Stomach (tissue), 9 donors: ENCODE data around the gene ATP8A1. TPM values are rescaled to one million over a fixed set of nuclear protein-coding genes. Genes with fewer than 3 reads are reported as not detected.
A peak's percentile ranks its signal among the peaks of the same experiment; 100 is the strongest.

Source experiments
- DNase-seq, 2 donors: peaks; one replicate each; pipeline versions ENCODE4 v3.0.0 to v3.0.0-alpha.2; 2013 to 2019
- H3K27ac ChIP-seq, 5 donors: fragments of 200-600 bp in 4 of 5; sonication (generic) in 4 of 5; one replicate each; pipeline ENCODE4 v1.5.1; 2013 to 2019; ENCODE audit warnings: mild to moderate bottlenecking in 1 of 5, moderate library complexity in 1 of 5
- H3K27me3 ChIP-seq, 3 donors: fragments of 200-600 bp; sonication (generic); one replicate each; pipeline ENCODE4 v1.5.1; 2017 to 2019; ENCODE audit warnings: mixed run types in 1 of 3
- H3K36me3 ChIP-seq, 4 donors: fragments of 200-600 bp; sonication (generic); 1 replicate in 3 of 4; 2 replicates in 1 of 4; pipeline ENCODE4 v1.5.1; 2016 to 2019
- H3K4me1 ChIP-seq, 4 donors: fragments of 200-600 bp; sonication (generic); one replicate each; pipeline ENCODE4 v1.5.1; 2016 to 2019
- H3K4me3 ChIP-seq, 4 donors: fragments of 200-600 bp; sonication (generic) in 3 of 4; one replicate each; pipeline ENCODE4 v1.5.1; 2016 to 2019; ENCODE audit warnings: mild to moderate bottlenecking in 1 of 4
- H3K9me3 ChIP-seq, 4 donors: fragments of 200-600 bp; sonication (generic); one replicate each; pipeline ENCODE4 v1.5.1; 2016 to 2019
- EP300 ChIP-seq: sonication (generic); formaldehyde crosslinking; IDR thresholded peaks from one replicate; pipeline ENCODE4 v1.6.1; 2017; ENCODE audit warnings: antibody characterized with exemption
- POLR2A ChIP-seq, 4 donors: fragments of 450-650 bp; IDR thresholded peaks; one replicate each; pipeline ENCODE4 v1.6.1; 2016; ENCODE audit warnings: antibody characterized with exemption in 4 of 4, control low read depth in 2 of 4, mild to moderate bottlenecking in 1 of 4, moderate library complexity in 1 of 4
- POLR2AphosphoS5 ChIP-seq, 3 donors: sonication (generic); formaldehyde crosslinking; IDR thresholded peaks; one replicate each; pipeline ENCODE4 v1.6.1; 2016; ENCODE audit warnings: antibody characterized with exemption in 3 of 3
- WGBS, 5 donors: extraction: QIAGEN DNeasy Blood & Tissue Kit in 3 of 5; methylation state at CpG; one replicate each; pipeline versions ENCODE4 v1.1.5 to v1.1.7; 2013 to 2018; 5-methylcytosine and 5-hydroxymethylcytosine counted together
- intact Hi-C: fragments of 100-400 bp; cut with DNase I; formaldehyde crosslinking; loops from one replicate; pipeline ENCODE4 v1.15.1; 2023; ENCODE audit warnings: low total_unique reads
- polyA plus RNA-seq, 3 donors: library from polyadenylated mRNA; stranded (reverse); fragments of 200-250 nt; gene quantifications; one replicate each; pipeline ENCODE4 v1.2.3, GENCODE V29; 2013
- total RNA-seq, 5 donors: library from RNA; depleted of rRNA; stranded (reverse); fragments of >200 nt; gene quantifications; one replicate each; pipeline versions ENCODE4 v1.1.0 to v1.2.3, GENCODE V29; 2014 to 2016
- TF ChIP-seq, protein P1 (sequence below), 7 experiments: fragments of 450-650 bp in 4 of 7; fragments of 200-600 bp in 3 of 7; sonication (generic) in 3 of 7; IDR thresholded peaks; one replicate each; pipeline ENCODE4 v1.5.1; 2016 to 2019; ENCODE audit warnings: antibody characterized with exemption in 7 of 7, control low read depth in 2 of 7, mild to moderate bottlenecking in 1 of 7
- donor health status: healthy with polysubstance abuse.
- donor health status: Bipolar disorder and iron deficiency.
- donor health status: healthy.

The ATP8A1 gene
- total and polyA plus RNA-seq, 8 donors: 2.6 to 104 (median 33.2) TPM

DNA sequence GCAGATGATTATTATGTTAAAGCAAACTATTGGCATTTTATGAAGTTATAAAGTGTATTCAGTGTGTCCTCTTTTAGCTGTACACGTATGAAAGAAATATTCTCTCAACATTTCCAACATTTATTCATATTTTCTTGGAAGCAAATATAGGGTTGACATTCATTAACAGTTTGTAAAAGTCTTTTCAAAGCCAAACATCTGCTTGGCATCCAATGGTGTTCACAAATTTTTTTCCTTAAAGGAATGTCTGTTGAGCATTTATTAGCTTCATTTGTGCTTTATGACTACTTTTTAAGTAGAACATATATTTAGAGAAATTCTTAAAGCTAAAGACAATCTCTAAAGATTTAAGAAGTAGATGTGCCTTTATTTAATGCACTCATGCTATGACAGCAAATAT, 176.6 kb downstream of the ATP8A1 start:
- no peaks in the 10 kb centered on the region for H3K36me3 ChIP-seq
- no peak overlapping the region for H3K4me3 ChIP-seq
- H3K9me3 ChIP-seq: no peaks in the 10 kb centered on the region
- intact Hi-C loops: no loop called here
- 59 to 94% (median 78%) methylated on average over 1 of the region's 1 CpG for WGBS, 5 donors
- H3K27ac ChIP-seq: no peak overlapping the region
- no peaks in the 10 kb centered on the region for H3K4me1 ChIP-seq
- peak in 1 of 2 donors; percentile 34 for DNase-seq
- no peaks in the 10 kb centered on the region for H3K27me3 ChIP-seq
- no peak for TF ChIP-seq POLR2AphosphoS5 (IDR thresholded peaks at IDR 0.05)
- TF ChIP-seq POLR2A (IDR thresholded peaks at IDR 0.05): no peak

DNA sequence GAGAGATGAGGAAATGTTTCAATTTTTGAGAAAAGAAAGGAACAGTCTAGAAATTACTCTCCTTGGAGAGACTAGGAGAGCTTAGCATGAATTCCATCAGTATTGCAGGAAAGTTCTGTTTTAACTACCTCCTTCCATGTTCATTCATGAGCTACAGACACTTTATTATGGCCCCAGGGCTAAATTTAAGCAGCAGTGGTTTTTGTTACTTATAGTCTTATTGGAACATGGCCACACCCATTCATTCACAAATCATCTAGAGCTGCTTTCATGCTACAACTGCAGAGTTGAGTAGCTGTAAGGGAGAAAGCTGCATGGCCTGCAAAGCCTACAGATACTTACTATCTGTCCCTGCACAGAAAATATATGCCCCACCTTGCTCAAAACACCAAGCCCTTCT, 178.0 kb downstream of the ATP8A1 start:
- H3K27ac ChIP-seq: no peak overlapping the region
- intact Hi-C loops: no loop called here
- H3K27me3 ChIP-seq: no peaks in the 10 kb centered on the region
- H3K9me3 ChIP-seq: no peaks in the 10 kb centered on the region
- H3K36me3 ChIP-seq: no peaks in the 10 kb centered on the region
- DNase-seq: no peak
- no peak for TF ChIP-seq POLR2AphosphoS5 (IDR thresholded peaks at IDR 0.05)
- TF ChIP-seq EP300: no peak
- H3K4me3 ChIP-seq: no peak overlapping the region
- H3K4me1 ChIP-seq: no peaks in the 10 kb centered on the region

DNA sequence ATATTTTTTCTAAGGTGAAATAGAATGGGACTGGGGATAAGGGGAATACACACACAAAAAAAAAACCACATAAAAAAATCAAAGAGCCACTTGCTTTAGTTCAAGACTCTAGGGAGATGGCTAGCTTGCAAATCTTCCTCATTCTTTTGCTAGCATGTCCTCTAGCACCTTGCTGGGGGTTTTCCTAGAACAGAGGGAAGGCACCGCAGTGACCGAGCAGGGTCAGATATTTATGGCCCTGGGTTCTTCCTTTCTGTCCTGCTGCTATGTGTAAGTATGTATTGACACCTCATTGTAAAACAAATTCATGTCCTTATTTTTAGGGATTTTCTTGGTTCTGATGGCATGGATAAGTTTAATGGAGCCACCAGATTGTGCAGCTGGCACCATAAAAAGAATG, 178.4 kb downstream of the ATP8A1 start:
- no peak for DNase-seq
- Histone ChIP-seq H3K9me3 (no peaks in the 10 kb centered on the region), H3K4me1 (no peaks in the 10 kb centered on the region), H3K36me3 (no peaks in the 10 kb centered on the region), H3K27me3 (no peaks in the 10 kb centered on the region), H3K27ac (no peak overlapping the region), H3K4me3 (no peak overlapping the region)
- intact Hi-C loops: no loop called here
- WGBS, 5 donors: 95 to 100% (median 95%) methylated on average over 2 of the region's 2 CpGs
- TF ChIP-seq POLR2A (IDR thresholded peaks at IDR 0.05) (no peak), POLR2AphosphoS5 (IDR thresholded peaks at IDR 0.05) (no peak), EP300 (no peak)
- TF ChIP-seq, protein P1, sequence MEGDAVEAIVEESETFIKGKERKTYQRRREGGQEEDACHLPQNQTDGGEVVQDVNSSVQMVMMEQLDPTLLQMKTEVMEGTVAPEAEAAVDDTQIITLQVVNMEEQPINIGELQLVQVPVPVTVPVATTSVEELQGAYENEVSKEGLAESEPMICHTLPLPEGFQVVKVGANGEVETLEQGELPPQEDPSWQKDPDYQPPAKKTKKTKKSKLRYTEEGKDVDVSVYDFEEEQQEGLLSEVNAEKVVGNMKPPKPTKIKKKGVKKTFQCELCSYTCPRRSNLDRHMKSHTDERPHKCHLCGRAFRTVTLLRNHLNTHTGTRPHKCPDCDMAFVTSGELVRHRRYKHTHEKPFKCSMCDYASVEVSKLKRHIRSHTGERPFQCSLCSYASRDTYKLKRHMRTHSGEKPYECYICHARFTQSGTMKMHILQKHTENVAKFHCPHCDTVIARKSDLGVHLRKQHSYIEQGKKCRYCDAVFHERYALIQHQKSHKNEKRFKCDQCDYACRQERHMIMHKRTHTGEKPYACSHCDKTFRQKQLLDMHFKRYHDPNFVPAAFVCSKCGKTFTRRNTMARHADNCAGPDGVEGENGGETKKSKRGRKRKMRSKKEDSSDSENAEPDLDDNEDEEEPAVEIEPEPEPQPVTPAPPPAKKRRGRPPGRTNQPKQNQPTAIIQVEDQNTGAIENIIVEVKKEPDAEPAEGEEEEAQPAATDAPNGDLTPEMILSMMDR (IDR thresholded peaks at IDR 0.05): no peak

DNA sequence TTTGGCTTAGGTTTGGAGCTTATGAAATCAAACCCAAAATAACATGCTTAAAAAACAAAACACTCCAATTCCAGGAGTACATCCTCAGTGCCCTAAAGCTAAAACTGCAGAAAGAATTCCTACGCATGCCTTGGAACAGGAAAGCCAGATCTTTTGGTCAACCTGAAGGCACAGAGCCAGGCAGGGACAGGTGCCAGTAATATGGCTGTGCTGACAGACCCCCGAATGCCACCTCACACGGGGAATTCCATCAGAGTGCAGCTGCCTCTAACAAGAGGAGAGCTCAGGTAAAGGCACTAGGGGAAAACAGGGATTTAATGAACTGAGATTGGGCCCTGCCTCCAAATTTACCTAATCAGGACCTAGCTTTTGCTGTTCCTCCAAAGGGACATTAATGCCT, 182.5 kb downstream of the ATP8A1 start:
- no peak for TF ChIP-seq EP300
- TF ChIP-seq POLR2AphosphoS5 (IDR thresholded peaks at IDR 0.05): no peak
- TF ChIP-seq, protein P1 (IDR thresholded peaks at IDR 0.05): no peak
- TF ChIP-seq POLR2A (IDR thresholded peaks at IDR 0.05): no peak
- H3K27ac ChIP-seq: no peak overlapping the region

DNA sequence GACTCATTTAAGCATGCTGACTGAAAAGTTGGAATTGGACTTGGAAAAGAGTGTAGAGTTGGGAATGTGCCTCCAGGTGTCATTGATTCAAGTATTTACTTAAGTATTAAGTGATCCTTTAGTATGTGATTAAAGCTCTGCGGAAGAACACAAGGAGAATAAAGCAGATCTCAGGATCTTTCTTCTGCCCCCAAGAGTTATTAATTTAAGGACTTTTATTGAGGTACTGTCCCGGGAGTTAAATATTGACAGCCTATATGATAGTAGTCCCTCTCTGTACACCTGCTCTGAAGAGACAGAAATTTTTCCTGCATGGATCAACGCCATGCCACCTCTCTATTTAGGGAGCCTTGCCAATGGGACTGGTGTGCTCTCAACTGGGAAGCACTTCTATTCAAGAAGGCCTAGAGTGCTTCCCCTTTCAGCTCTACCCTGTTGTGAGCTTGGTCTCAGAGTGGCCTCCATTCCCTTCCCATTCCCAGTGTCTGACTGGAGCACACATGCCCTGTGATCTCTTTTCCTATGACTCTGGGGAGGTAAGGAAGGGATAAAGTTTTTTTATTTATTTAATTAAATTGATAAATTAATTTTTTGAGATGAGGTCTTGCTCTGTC, 183.7 kb downstream of the ATP8A1 start:
- TF ChIP-seq POLR2A (IDR thresholded peaks at IDR 0.05) (no peak), EP300 (no peak), POLR2AphosphoS5 (IDR thresholded peaks at IDR 0.05) (no peak)
- TF ChIP-seq, protein P1 (IDR thresholded peaks at IDR 0.05): no peak
- Histone ChIP-seq H3K27me3 (no peaks in the 10 kb centered on the region), H3K9me3 (no peaks in the 10 kb centered on the region), H3K36me3 (no peaks in the 10 kb centered on the region), H3K27ac (no peak overlapping the region), H3K4me1 (no peaks in the 10 kb centered on the region), H3K4me3 (no peak overlapping the region)
- WGBS, 5 donors: 82 to 96% (median 93%) methylated on average over 3 of the region's 3 CpGs
- no peak for DNase-seq
- intact Hi-C loops: no loop called here

More for the DNA sequence above, 182.5 kb downstream of the ATP8A1 start:
- H3K4me1 ChIP-seq: no peaks in the 10 kb centered on the region
- no peak overlapping the region for H3K4me3 ChIP-seq
- no peaks in the 10 kb centered on the region for H3K27me3 ChIP-seq
- no peaks in the 10 kb centered on the region for H3K9me3 ChIP-seq
- DNase-seq: no peak
- intact Hi-C loops: no loop called here
- H3K36me3 ChIP-seq: no peaks in the 10 kb centered on the region
- WGBS, 5 donors: 46 to 72% (median 58%) methylated on average over 3 of the region's 3 CpGs
